Measurements from ENCODE around the gene SEC14L3.

SEC14L3 gene

DNA sequence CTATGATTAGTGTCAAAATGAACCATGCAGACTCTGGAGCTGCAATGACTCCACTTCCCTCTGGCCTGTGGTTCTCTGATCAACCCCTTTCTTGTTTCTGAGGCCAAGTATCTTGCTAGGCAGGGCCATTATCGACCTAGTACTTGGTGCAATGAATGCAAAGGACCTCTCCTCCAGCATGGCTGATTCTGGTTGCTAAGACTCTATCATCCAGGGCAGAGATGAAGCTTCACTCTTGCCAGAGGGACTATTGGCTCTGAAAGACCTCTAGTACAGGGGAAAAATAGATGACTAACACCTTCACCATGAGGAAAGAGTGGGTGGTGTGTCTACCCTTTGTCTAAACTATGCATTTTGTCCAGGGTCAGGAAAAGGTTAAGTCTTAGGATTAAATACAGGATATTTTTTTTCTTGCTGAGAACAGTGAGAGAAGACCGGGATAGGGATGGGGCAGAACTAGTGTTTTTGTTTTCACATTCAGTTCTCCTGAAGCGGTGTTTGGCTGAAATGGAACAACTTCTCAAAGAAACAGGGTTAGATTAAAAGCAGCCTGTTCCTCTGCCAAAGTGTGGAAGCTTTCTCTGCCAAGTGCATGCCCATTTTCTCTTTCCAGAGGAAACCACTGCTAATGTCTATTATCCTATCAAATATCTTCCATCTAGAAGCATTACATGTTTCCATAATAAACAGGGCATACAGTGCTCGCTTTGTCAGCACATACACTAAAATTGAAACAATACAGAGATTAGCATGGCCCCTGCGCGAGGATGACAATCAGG lies 51.3 kb downstream of the SEC14L3 start:
- peaks cover 43% of the 10 kb centered on the region for H3K36me3 ChIP-seq (replicated peaks)
- in situ Hi-C loops (cut with MboI; ENCODE audit: low sequenced_read_pairs) = no loop called here
- DNase-seq (ENCODE audit: low spot score in 2 of 2) = no peak
- no peaks in the 10 kb centered on the region for H3K9me3 ChIP-seq
- H3K4me1 ChIP-seq = peaks cover 37% of the 10 kb centered on the region
- H3K4me3 ChIP-seq = no peak overlapping the region
- H3K27me3 ChIP-seq (ENCODE audit: low read depth) = no peaks in the 10 kb centered on the region

DNA sequence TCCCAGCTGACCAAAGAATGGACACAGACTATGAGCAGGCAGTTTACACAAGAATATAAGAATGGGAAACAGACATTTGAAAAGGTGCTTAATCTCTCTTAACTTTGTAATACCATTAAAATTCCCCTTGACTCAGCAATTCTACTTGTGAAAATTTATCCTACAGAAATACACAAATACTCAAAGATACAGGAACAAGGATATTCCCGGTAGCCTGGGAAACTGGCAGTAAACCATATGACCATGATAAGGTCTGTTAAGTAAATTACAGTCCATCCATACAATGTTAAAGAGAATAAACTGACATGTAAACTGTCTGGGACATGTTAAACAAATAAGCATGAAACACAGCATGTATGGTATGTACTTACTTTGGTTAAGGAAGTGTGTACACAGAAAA lies 55.0 kb downstream of the SEC14L3 start:
- Histone ChIP-seq H3K36me3 (replicated peaks) (peaks cover 43% of the 10 kb centered on the region), H3K4me3 (no peak overlapping the region)
- in situ Hi-C loops (cut with MboI; ENCODE audit: low sequenced_read_pairs) = no loop called here

DNA sequence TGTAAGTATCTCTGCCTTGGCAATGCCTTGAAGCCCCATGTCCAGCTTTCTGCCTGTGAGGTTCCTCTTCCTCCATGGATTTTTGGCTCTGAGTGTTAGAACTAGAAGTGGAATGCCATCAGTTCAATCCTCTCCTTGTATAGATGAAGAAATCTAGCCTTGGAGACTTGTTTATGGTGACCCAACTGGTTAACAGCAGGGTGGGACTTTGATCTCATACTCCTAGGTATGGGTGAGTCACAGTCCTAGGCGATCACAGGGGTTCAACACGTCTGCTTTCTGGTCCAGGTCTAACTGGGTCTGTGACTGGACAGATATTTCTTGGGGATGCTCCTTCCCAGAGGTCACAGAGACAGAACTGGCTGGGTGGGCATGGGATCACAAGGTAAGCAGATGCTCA lies 55.4 kb downstream of the SEC14L3 start:
- H3K4me1 ChIP-seq = peaks cover 11% of the 10 kb centered on the region
- peaks cover 43% of the 10 kb centered on the region for H3K36me3 ChIP-seq (replicated peaks)

More for the DNA sequence above, 55.0 kb downstream of the SEC14L3 start:
- no peaks in the 10 kb centered on the region for H3K27me3 ChIP-seq (ENCODE audit: low read depth)
- no peak for DNase-seq (ENCODE audit: low spot score in 2 of 2)
- H3K9me3 ChIP-seq = no peaks in the 10 kb centered on the region
- H3K4me1 ChIP-seq = peaks cover 12% of the 10 kb centered on the region

DNA sequence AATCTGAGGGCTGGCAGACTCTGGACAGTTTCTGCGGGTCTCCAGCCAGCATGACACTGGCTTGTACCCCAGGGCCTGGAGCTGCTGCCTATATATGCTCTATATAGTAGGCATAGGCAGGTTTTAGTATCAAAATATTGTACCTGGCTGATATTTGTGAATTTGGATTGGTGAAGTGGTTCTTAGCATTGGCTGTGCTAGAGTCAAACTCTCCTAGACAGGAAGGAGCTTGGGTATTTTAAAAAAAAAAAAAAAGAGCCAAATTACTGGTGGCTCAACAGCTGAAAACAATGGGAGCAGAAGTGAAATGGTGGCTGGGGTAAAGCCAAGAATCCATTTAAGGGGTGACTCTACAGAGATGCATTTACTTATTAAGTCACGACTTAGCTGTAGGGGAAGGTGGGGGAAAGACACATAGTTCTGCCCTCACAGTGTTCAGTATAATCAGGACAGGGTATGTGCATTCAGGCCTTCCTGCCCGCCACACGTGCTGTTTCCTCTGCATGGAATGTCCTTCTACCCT lies 57.2 kb downstream of the SEC14L3 start:
- H3K4me3 ChIP-seq = no peak overlapping the region
- in situ Hi-C loops (cut with MboI; ENCODE audit: low sequenced_read_pairs) = no loop called here
- no peaks in the 10 kb centered on the region for H3K9me3 ChIP-seq
- DNase-seq (ENCODE audit: low spot score in 2 of 2) = no peak
- H3K27me3 ChIP-seq (ENCODE audit: low read depth) = no peaks in the 10 kb centered on the region
- H3K4me1 ChIP-seq = no peaks in the 10 kb centered on the region
- peaks cover 39% of the 10 kb centered on the region for H3K36me3 ChIP-seq (replicated peaks)

More for the DNA sequence above, 55.4 kb downstream of the SEC14L3 start:
- H3K4me3 ChIP-seq = no peak overlapping the region
- H3K27me3 ChIP-seq (ENCODE audit: low read depth) = no peaks in the 10 kb centered on the region
- in situ Hi-C loops (cut with MboI; ENCODE audit: low sequenced_read_pairs) = no loop called here
- H3K9me3 ChIP-seq = no peaks in the 10 kb centered on the region
- DNase-seq (ENCODE audit: low spot score in 2 of 2) = no peak

DNA sequence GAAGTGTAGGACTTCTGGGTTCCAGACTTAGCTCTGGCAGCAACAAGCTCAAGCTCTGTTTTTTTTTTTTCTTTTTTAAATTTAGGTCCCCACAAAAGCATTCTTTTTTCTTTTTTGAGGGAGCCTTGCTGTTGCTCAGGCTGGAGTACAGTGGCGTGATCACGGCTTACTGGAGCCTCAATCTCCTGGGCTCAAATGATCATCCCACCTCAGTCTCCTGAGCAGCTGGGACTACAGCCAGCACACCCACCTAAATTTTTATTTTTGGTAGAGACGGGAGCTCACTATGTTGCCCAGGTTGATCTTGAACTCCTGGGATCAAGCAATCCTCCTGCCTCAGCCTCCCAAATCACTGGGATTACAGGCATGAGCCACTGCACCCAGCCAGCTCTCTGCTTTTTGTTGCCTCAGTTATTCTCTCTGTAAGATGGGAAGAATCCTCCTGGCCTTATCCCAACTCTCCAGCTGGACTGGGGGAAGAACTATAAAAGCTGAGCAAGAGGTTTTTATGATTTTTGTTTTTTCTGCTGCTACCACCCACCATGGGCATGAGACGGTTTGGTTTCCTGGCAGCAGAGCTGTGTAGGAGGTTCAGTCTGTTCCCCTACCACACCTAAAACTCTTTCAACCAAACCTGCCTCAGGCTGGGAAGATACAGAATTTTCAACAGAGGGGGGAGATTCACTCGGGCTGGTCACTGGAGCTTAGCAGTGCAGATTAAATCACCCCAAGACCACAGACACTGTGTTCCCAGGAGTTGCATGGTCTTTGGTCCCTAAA lies 57.9 kb downstream of the SEC14L3 start:
- no peaks in the 10 kb centered on the region for H3K9me3 ChIP-seq
- H3K4me1 ChIP-seq = no peaks in the 10 kb centered on the region
- in situ Hi-C loops (cut with MboI; ENCODE audit: low sequenced_read_pairs) = no loop called here
- no peak overlapping the region for H3K4me3 ChIP-seq
- H3K36me3 ChIP-seq (replicated peaks) = peaks cover 32% of the 10 kb centered on the region
- DNase-seq (ENCODE audit: low spot score in 2 of 2) = no peak
- no peaks in the 10 kb centered on the region for H3K27me3 ChIP-seq (ENCODE audit: low read depth)

DNA sequence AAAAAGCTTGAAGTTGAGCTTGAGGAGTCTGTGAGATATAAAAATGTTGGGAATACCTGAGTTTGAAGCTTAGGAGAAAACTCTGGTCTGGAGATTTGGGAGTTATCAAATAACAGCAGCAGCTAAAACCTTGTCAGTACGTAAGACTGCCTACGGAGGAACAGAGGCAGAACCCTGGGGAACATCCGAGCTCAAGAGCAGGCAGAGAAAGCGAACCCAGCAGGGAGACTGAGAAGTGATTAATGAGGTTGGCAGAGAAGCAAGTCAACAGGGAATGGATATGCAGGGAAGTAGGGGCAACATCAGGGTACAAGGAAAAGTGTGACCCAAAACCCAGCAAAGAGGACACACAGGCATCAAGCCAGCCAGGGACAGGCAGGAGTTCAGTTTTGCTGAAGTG lies 58.8 kb downstream of the SEC14L3 start:
- DNase-seq (ENCODE audit: low spot score in 2 of 2) = no peak
- in situ Hi-C loops (cut with MboI; ENCODE audit: low sequenced_read_pairs) = no loop called here
- H3K9me3 ChIP-seq = no peaks in the 10 kb centered on the region
- no peaks in the 10 kb centered on the region for H3K27me3 ChIP-seq (ENCODE audit: low read depth)
- H3K36me3 ChIP-seq (replicated peaks) = peaks cover 31% of the 10 kb centered on the region
- H3K4me3 ChIP-seq = no peak overlapping the region
- H3K4me1 ChIP-seq = no peaks in the 10 kb centered on the region

DNA sequence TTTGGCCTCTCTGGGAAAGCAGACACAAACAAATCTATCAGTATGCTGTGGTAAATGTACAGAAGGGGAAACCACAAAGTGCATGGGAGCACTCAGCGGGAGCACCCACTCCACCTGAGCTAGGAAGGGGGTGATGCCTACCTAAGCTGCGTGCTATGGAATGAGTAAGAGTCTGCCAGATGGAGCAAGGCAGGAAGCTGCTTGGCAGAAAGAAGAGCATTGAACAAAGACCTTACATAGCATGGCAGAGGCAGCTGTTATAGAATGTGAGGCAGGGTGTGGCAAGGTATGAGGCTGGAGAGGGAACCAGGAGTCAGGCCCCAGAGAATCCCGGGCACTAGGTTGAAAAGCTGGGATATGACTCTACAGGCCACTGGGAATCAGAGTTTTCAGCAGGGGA lies 60.0 kb downstream of the SEC14L3 start:
- in situ Hi-C loops (cut with MboI; ENCODE audit: low sequenced_read_pairs) = no loop called here
- no peak overlapping the region for H3K4me3 ChIP-seq
- peaks cover 27% of the 10 kb centered on the region for H3K36me3 ChIP-seq (replicated peaks)

More for the DNA sequence above, 60.0 kb downstream of the SEC14L3 start:
- H3K9me3 ChIP-seq = no peaks in the 10 kb centered on the region
- H3K4me1 ChIP-seq = no peaks in the 10 kb centered on the region
- no peaks in the 10 kb centered on the region for H3K27me3 ChIP-seq (ENCODE audit: low read depth)
- no peak for DNase-seq (ENCODE audit: low spot score in 2 of 2)

Data from HAP-1 (cell line).